HG03571 (cell line): Measurements from ENCODE around the gene SULT1C2.
"Not testable (repeated sequence)": the region's sequence is repeated elsewhere in the genome, so short reads cannot be mapped to it uniquely, and the experiment has no call there.

ENCODE experiments used
- ATAC-seq: cut with Tn5 transposase; IDR thresholded peaks from one replicate; pipeline ENCODE4 v1.9.1; 2021; ENCODE audit not compliant: unreplicated experiment

The SULT1C2 gene

GRCh38 chr2:108348816-108349570 lies 60.3 kb downstream of the SULT1C2 start:
- ATAC-seq: no peak

DNA sequence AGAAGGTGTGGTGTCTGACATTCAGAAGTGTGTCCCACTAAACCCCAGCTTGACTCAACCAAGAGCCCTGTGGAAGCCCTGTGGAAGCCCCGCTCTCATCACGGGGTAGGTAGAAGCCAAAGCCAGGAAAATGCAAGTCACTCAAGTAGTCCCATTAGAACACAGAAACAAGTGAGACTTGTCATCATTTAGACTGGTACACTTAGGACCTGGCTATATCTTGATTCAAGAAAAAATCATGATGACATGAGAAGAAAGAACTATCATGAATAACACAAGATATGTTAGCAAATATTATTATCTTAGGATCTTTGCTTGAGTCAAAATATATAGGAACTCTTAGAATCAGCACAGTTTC lies 60.9 kb downstream of the SULT1C2 start:
- no peak for ATAC-seq

DNA sequence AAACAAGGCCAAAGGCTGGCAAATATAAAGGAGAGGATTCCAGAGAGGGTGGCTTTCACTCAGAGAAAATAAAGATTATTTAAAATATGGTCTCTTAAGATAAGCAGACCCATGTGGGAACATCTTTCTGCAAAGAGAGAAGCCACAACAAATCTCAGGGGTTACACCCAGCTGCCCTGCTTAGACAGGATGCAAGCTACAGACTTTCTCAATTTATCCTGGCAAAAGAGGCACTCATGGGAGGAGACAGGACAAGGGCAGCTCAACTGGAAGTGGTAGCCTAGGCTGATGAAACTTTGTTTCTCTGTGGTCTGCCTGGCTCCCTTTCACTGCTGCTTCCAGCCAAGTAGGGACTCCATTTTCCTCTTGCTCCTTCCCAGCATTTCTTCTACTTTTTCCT lies 63.2 kb downstream of the SULT1C2 start:
- no peak for ATAC-seq

GRCh38 chr2:108354136-108354535 lies 65.4 kb downstream of the SULT1C2 start:
- ATAC-seq: no peak

DNA sequence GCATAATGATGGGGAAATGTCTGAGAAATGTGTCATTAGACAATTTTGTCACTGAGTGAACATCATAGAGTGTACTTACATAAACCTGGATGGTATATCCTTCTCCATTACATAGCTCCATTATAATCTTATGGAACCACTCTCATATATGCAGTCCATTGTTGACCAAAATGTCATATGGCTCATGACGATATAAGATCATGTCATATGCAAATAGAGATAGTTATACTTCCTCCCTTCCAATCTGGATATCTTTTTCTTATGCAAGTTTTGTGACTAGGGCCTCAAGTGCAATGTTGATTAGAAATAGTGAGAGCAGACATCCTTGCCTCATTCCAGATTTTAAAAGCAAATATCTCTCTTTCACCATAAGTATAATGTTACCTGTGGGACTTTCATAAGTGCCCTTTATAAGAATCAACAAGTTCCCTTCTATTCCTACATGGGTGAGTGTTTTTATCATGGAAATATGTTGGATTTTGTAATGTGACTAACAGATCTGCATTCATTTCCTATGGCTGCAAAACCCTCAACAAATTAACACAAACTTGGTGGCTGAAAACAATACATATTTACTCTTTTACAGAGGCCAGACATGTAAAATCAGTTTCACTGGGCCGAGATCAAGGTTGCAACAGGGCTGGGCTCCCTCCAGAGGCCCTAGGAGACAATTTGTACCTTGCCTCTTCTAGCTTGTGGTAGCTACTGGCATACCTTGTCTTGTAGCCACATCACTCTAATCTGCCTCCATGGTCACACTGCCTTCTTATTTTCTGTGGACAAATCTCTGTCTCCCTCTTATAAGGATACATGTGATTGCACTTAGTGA lies 67.4 kb downstream of the SULT1C2 start:
- ATAC-seq: no peak

- not testable (repeated sequence) for ATAC-seq
Observed at GRCh38 chr2:108359336-108359735, 70.6 kb downstream of the SULT1C2 start.
